T-helper 2 cell treated with Interferon-gamma antibody and Interleukin-4, amounts not matched to agents 100 ng/mL and 5 ng/mL, for 36 hours (primary cell): Measurements from ENCODE around the gene SLC39A2. TPM values are rescaled to one million over a fixed set of nuclear protein-coding genes. Genes with fewer than 3 reads are reported as not detected.

Experiments used
- intact Hi-C: fragments of 100-400 bp; cut with micrococcal nuclease; formaldehyde crosslinking; loops from one replicate; pipeline ENCODE4 v1.15.1; 2023
- total RNA-seq: library from RNA; stranded (reverse); gene quantifications from 2 replicates; pipeline ENCODE4 v1.2.3, GENCODE V29; 2022

The SLC39A2 gene
- total RNA-seq, 1 donor from 2014 or later = 0.36 TPM

DNA sequence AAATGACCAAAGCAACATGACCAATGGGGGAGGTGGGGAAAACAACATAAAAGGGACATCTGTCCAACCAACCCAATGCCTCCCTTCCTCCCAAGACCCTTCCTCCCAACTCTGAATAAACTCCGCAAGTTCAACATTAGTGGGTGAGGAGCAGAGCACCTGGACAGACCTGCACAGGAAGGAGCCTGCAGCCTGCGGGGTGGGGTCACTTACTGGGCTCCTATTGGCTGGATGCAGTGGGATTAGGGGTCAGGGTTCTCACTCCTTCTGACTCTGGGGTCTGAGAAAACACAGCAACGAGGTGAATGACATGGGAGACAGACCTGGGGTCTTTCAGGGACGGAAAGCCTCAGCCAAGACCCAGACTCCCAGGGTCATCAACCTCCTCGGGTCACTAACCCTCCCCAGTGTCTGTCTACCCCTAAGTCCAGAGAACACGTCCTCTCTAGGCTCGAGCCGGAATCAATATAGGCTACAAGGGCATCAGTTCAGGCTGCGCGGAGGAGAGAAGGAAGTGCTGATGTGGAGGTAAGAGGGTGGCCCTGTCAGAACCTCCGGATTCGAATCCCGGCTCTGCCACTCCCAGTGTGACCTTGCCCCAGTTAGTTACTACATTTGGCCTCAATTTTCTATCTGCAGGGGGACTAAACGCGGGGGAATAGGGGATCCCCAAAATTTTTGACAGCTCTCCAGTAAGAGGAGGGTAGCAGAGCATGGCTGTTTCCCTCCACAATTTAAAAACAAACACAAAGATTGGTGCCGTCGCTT lies 24.9 kb downstream of the SLC39A2 start:
- intact Hi-C loops = no loop called here

DNA sequence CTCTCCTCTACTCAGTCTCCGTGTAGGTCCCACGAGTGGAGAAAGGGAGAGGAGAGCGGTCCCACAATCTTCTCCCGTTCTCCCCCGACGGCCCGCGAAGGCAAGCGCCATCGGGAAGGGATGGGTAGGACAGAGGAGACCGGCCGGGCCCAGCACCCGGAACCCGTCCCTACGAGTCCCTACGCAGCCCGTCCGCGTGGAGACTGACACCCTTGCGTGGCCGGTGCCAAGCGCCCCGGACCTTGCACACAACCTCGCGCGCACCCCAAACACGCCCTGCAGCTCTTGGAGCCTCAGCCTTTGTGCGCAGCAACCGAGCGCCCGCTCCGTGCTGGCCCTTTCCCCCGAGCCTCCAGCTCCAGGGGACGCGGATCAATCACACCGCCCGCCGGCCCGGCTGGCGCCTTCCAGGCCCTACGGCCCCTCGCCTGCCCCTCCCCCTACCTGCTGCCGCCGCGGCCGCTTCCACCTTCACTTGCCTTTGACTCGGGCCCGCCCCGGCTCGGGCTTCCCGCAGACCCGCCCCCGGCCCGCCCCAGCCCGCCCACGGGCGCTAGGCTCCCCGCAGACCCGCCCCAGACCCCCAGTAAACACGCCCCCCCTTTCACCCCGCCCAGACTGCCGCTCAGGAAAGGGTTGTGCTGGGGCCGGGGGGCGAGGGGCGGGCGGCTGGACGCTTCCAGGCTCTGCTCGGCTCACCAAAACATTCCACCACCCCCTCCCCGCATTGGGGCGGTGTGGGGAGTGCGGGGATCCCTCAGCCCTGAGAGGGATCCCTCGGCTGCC lies 25.7 kb downstream of the SLC39A2 start, which contains the start of gene NDRG2:
TSS of gene NDRG2 (minus strand) at position 477 of the 786 bp plus-strand sequence. CDS start 1,746 bp downstream, outside the sequence.
- intact Hi-C loops = no loop called here

DNA sequence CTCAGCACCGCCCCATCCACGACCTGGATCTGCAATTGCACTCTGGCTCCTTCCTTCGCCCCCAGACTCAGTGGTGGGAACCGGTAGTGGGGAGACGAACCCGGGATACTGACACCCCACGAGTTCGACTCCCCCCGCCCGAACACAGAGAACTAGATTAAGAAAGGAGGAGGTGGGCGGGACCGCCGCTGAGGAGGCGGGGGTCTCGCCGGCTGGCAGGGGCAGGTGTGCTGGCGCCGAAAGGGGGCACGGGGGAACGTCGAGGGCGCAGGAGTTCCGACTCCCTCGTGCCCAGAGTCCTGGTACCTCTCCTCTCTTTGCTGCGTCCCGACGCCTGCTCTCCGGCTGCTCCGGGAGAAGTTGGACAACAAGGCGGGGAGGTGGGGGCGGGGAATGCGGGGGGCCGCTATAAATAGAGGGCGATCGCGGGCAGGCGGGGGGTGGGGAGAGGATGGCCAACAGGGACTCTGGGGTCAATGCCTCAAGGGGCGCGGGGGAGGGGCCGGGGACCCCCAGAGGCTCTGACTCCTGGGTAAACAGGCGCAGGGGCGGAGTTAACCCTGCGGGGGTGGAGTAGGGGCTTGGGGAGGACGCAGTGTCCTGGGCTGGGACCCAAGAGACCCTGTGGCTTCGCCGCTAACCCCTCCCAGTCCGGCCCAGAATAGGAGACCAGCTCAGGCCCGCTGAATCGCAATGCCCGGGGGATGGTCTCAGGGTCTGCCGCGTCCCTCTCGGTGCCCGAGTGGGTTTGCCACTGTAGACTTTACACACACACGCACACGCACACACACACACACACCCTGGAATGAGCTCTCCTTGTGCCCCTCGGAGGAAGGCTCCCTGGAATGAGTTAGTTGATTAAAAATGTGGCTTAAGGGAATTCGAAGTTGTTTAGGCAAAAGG lies 26.5 kb downstream of the SLC39A2 start:
- intact Hi-C loops = no loop called here

DNA sequence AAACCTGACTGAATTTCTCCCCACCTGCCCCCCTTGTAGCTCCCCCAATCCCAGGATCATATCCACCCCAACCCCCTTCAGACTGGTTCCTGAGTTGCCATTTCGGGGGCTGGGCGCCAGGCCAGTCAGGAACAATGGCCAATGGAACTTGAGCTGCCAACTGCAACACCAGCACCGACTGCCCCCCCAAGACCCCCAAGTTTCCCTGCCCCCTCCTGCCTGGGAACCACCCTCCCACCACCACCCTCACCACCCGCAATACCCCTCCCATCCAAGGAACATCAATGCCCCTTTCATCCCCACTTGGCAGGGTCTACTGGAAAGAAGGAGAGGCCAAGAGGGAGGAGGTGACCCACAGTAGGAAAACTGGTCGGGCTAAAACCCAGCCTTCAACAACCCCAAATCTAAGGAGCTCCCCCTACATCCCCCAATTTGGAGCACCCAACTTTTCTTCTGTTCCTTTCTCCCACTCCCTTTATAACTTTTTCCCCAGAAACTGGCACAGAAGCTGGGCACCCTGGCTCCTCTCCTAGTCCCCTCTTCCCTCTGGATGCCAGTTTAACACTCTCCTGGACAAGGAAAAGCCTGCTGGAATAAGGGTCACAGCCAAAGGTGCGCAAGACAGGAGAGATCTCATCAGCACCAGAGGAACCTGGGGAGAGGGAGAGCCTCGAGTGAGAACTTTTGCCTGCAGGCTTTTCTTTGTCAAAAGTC lies 27.3 kb downstream of the SLC39A2 start:
- intact Hi-C loops = no loop called here

DNA sequence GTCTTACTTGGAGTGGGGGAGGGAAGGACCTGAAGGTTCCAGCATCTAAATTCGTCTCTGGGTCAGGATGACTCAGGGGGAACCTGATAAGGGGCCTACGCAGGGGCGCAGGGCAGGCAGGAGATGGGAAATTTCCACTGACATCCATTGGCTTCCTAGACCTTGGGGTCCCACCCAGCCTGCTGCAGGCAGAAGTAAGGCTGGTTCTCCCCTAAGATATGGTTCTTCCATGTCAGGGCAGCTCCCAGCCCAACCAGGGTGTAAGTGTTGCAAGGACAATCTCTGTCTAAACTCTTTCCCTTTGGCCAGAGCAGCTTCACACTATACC lies 27.9 kb downstream of the SLC39A2 start:
- intact Hi-C loops = no loop called here

DNA sequence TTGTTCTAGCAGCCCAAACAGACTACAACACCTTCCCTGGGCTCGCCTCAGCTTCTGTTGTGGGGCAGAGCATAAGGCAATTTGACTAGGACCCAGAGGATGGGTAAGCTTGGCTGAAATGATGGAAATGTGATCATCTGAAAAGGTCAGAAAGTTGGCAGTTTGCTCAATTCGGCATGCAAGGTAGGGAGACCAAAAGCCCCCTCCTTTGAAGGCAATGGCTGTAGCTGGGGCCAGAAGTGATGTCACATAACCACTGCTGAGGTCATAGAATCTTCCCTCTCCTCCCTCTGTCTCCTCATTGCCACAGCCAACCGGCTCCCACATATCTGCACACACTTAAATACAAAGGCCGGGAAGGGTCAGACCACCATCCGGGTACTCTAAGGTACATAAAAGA lies 30.8 kb downstream of the SLC39A2 start, which contains the start of gene TPPP2:
TSS of gene TPPP2 (plus strand) at position 301 of the 400 bp plus-strand sequence. CDS start 365 bp downstream, outside the sequence.
- intact Hi-C loops = no loop called here

DNA sequence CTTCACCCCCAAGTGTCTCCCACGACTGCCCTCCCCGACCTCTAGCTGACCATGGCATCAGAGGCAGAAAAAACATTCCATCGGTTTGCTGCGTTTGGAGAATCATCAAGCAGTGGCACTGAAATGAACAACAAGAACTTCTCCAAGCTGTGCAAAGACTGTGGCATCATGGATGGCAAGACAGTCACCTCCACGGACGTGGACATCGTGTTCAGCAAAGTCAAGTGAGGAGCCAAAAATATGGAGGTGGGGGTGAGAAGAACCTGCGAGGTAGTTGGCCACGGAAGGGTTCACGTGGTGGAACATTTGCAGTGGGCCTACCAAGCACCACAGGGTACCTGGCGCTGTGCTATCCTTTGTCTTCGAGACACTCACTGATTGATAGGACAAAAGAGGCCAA lies 31.4 kb downstream of the SLC39A2 start:
- intact Hi-C loops = no loop called here

DNA sequence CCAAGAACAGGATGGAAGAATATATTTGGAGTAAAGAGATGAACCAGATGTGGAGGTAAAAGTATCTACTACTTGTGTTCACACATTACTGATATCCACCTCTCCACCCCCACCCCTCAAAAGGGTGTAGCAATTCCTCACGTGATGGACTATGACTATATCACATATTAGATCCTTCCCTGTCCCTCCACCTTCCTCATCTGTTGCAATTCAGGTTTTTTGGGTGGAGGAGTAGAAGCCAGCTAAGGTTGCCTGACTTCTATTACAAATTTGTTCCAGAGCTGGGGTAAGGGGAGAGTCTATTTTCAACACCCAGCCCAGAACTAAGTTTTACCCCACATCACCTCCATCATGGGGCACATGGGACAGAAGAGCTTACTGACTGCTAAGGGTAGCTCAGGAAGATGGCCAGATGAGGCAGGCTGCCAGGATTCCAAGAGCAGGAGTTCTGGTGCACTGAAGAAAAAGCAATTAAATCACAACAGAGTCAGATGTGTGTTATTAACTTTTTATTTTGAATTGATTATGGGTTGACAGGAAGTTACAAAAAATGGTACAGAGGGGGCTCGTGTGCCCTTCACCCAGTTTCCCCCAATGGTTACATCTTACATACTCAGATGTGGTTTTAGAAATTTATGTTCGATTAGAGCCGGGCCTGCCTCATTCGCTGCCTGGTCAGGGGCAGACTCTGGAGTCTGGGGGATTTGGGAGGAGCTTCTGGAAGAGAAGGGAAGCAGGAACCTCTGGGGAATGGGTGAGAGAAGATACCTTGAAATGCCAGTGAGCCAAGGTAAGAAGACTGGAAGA lies 33.4 kb downstream of the SLC39A2 start:
- intact Hi-C loops = no loop called here

DNA sequence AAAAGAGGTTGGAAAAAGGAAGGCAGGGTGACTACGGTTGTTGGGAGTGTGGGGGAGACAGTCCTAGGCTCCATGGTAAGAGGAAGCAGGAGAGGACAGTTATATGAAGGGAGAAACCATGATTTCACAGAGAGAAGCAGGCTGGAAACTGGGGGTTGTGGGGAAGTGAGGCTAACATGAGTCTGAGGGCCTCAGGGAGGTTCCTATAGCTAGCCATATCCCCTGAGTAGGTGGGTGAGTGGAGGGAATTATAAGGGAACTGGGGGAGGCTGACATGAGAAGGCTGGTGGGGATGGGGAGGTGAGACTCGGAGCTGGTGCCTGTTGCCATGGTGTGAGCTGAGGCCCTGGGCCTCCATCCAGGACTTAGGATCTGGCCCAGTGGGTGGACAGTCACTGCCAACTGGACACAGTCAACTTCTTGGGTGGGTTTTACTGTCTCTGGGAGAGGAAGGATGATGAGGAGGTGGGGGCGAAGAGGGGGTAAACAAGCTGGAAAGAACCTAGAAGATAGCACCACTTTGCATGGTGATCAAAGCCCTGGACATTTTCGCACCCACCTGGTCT lies 34.1 kb downstream of the SLC39A2 start:
- intact Hi-C loops = no loop called here

DNA sequence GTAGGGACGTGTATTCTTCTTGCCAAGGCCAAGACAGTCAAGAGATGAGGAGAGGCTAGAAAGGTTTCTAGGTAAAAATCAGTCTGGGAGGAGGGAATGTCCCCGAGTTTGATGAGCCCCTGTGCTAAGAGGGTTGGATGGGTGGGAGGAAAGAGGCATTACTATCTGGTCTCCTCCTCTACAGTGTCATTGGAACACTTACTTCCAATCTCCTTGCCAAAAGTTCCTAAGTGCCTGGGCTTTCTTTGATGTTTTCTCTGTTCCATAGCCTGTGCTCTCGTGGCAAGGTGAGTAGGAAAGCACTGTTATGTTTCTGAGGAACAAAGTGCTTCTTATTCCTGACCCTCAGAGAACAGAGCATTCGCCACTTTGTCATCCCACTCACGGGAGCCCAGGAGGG lies 35.6 kb downstream of the SLC39A2 start, which contains the start of gene RNASE13:
TSS of gene RNASE13 (minus strand) at position 101 of the 400 bp plus-strand sequence. CDS start 519 bp downstream, outside the sequence.
- intact Hi-C loops = no loop called here

DNA sequence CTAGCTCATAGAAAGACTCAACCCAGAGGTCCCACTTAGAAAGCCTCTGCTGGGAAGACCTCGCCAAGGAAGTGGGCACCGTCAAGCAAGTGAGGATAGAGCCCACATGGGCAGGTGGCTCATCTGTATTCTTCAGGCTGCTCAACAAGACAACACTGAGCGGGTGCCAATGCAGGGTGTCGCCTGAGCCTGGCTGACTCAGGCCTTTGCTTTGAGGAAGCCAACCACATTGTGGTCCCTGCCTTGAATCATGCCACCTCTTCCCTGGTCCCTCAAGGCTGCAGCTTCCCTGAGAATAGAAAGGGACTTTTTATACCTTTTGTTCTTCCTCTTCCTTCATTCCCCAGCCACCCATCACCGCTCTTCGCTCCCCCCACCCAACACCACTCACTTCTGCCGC lies 37.7 kb downstream of the SLC39A2 start:
- intact Hi-C loops = no loop called here

DNA sequence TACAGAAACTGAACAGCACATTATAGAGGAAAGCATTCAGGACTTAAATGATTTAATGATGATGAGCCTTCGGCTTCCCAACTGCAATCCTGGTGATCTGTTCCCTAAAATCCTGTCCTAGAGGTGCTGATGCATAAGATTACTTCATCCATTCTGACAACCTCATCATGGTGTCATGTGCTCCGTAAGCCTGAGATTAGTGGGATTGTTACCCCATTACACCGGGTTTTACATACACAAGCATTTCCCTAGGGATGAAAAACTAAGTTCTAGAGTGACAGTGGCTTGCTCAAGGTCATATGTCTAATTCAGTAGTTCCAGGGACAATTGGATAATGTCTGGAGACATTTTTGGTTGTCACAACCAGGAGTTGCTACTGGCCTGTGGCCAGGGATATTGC lies 38.1 kb downstream of the SLC39A2 start:
- intact Hi-C loops = no loop called here

DNA sequence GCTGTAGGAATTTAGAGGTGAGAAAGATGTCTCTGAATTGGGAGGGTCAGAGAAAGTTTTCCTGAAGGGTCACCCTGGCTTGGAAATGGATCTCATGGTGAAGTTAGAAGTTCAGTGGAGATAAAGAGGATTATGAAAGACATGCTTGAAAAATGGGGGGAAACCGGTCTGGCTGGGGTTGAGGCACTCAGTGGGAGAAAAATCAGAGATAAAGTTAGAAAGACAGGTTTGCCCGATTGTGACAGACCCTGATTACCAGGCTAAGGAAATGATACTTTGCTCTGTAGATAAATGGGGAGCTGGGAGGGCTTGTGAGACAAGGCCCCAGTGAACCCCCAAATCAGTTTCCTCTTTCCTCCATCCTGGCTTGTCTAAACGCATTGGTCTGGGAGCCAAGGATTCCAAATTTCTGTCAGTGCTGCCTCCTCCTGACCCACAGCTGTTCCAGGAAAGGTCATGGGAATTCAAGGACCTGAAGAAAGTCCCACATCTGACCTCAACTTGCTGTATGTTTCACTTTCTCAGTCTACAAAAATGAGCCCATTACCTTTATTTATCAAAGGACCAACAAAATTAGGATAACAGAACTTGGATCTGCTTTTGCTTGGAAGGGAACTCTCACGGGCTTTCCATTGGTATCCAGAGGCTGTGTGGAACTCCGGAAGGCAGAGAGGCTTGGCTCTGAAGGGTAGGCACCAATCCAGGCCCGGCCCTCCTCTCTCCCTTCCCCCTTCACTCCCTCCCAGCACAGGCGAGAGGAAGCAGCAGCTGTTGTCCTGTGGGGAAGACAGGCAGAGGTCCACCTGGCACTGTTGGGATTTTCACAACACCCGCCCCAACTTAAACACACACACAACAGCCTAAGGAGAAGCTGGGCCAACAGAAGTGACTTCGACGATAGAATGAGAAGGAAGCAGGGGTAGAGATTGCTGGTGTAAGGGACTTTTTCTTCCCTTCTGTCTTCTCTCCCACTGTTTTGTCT lies 39.6 kb downstream of the SLC39A2 start:
- intact Hi-C loops = no loop called here

DNA sequence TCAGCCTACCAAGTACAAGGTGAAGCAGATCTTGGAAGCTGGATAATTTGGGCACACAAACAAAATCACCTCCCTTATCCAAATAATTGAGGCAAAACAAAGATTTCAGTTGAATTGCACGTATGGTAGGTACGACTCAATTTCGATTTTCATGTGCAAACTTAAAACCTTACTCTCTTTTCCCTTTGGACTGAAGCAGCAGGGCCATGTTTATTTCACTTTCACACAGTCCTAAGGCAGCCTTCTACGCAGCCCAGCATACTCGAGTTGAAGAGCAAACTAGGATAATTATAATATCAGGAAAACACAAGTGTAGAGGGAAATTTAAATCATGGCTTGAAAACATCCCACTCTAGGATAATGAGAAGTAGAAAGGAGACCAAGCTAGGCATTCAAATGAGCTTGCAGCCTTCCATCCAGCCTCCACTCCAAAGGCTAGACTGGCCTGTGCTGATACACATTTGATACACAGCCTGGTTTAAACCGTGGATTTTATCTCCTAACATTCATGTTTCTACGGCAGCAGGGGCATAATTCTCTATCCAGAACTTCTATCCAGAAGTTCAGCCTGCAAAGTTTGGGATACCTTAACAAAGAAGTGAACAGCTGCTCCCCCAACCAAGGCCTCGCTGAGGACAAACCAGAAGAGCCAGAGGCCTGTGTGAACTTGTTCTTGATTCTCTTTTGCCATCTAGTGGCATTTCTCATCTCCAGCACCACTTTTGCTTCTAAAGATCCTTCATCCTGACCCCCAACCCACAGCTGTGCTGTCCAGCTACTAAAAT lies 40.7 kb downstream of the SLC39A2 start:
- intact Hi-C loops = loop anchor here (1.0 kb wide), 1 partner anchor 25 kb away; no protein-coding TSS in a partner anchor

DNA sequence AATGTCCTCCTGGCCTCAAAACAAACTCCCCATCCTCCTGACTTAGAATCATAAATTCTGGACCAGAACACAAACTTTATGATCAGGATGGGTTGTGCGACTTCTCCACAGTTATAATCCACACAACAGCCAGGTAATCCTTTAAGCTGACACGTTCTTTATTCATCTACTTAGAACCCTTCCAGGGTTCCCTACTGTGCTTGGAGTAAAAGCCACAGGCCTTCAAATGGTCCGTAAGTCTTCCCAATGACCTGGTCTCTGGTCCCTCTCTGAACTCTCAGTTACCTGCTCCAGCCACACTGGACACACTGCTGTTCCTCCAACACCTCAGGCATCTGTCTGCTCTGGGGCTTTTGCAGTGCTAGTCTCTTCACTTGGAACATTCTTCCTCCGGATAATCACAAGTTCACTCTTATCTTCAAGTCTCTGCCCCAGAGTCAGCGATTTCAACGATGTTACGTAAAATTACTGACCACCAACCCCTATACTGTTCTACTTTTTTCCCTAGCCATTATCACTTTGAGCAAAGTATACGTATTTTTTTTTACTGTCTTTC lies 41.4 kb downstream of the SLC39A2 start:
- intact Hi-C loops = loop anchor here (1.0 kb wide), 1 partner anchor 26 kb away; no protein-coding TSS in a partner anchor

DNA sequence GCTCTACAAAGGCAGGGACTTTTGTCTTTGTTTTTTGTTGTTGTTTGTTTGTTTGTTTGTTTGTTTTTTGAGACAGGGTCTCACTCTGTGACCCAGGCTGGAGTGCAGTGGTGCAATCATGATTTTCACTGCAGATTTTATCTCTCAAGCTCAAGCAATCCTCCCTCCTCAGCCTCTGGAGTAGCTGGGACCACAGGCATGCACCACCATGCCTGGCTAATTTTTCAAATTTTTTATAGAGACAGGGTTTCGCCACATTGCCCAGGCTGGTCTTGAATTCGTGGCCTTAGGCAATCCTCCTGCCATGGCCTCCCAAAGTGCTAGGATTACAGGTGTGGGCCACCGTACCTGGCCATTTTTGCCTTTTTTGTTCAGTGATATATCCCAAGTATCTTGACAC lies 41.8 kb downstream of the SLC39A2 start:
- intact Hi-C loops = loop anchor here (1.0 kb wide), 1 partner anchor 27 kb away; no protein-coding TSS in a partner anchor
